Fibroblast of skin of right biceps (primary cell): ENCODE data around the gene IL19.
A peak's percentile ranks its signal among the peaks of the same experiment; 100 is the strongest.

ENCODE experiments used
- DNase-seq: peaks from one replicate; pipeline ENCODE4 v3.0.0-alpha.2; 2013

The IL19 gene

GRCh38 chr1:206866062-206866461, 95.5 kb downstream of the IL19 start:
- DNase-seq = peak; percentile 74

- no peak for DNase-seq
Observed at GRCh38 chr1:206867239-206867638, 96.7 kb downstream of the IL19 start.

GRCh38 chr1:206867716-206868115, 97.1 kb downstream of the IL19 start:
- DNase-seq = no peak

GRCh38 chr1:206868264-206868663, 97.7 kb downstream of the IL19 start:
- DNase-seq = no peak

GRCh38 chr1:206872139-206872538, 101.6 kb downstream of the IL19 start:
- no peak for DNase-seq

- no peak for DNase-seq
Observed at GRCh38 chr1:206873603-206874188, 103.1 kb downstream of the IL19 start.

- DNase-seq = no peak
Observed at GRCh38 chr1:206875752-206876377, 105.3 kb downstream of the IL19 start.

- DNase-seq = no peak
Observed at GRCh38 chr1:206878456-206878855, 107.9 kb downstream of the IL19 start.

GRCh38 chr1:206880314-206880713, 109.7 kb downstream of the IL19 start:
- no peak for DNase-seq

- no peak for DNase-seq
Observed at GRCh38 chr1:206882555-206882954, 112.0 kb downstream of the IL19 start.

GRCh38 chr1:206883160-206883559, 112.6 kb downstream of the IL19 start:
- no peak for DNase-seq

- no peak for DNase-seq
Observed at GRCh38 chr1:206883876-206884275, 113.3 kb downstream of the IL19 start.

GRCh38 chr1:206885341-206886060, 114.9 kb downstream of the IL19 start:
- DNase-seq = no peak

- DNase-seq = no peak
Observed at GRCh38 chr1:206886831-206887230, 116.3 kb downstream of the IL19 start.

- DNase-seq = no peak
Observed at GRCh38 chr1:206887701-206888100, 117.1 kb downstream of the IL19 start.

GRCh38 chr1:206890125-206891060, 119.8 kb downstream of the IL19 start:
- DNase-seq = peak; percentile 54

- DNase-seq = no peak
Observed at GRCh38 chr1:206891412-206891811, 120.8 kb downstream of the IL19 start.
